ENCODE results near the gene TM4SF4.

Gene TM4SF4

DNA sequence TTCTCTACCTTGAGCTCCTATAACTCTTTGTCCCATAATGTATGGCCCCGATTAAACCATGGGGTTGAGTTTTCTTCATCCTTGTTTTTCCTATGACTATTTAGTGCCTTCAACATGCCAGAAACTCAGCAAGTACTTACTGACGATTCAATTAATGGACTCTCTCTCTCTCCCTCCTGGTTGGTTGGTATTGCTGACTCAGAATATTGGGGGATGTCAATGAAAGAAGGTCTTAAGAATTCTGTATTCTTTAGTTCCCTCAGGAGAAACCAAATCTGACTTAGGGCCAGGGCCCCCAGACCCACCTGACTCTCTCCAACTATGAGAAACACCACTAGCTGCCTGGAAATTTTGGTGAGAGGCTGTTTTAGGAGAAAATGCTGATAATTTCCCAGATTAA lies 40.8 kb downstream of the TM4SF4 start:
- no peak for DNase-seq

DNA sequence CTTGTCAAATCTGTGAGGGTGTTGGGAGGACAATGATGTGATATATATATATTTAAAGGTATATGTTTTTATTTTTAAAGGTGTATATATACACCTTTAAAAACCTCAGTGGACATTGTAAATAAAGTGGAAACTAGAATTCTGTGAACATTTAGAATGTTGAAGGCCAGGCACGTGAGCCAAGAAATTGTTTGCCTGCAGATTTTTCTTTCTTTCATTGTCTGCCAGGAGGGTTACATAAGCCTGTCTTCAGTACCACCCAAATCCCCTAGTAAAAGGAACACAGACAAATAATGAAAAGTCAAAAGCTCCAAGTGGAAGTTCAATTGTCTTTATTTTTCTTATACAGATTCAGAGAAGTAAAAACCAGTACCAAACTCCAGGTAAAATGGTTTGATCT lies 42.4 kb downstream of the TM4SF4 start:
- no peak for DNase-seq

DNA sequence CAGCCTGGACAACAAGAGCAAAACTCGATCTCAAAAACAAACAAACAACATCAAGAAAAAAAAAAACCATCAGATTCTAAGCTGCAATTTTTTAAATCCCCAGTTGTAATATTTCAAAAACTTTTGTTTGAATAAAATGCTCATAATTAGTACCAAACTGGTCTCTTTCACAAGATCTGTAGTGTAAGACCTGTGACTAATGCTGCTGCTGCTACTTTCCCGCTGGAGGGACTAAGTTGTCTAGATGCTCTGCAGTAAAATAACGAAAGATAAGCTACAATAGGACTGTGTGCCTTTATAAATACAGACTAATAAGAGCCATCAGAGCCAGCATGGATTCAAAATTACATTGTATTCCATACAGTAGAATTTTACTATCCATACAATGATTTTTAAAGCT lies 45.4 kb downstream of the TM4SF4 start:
- DNase-seq, result no peak

DNA sequence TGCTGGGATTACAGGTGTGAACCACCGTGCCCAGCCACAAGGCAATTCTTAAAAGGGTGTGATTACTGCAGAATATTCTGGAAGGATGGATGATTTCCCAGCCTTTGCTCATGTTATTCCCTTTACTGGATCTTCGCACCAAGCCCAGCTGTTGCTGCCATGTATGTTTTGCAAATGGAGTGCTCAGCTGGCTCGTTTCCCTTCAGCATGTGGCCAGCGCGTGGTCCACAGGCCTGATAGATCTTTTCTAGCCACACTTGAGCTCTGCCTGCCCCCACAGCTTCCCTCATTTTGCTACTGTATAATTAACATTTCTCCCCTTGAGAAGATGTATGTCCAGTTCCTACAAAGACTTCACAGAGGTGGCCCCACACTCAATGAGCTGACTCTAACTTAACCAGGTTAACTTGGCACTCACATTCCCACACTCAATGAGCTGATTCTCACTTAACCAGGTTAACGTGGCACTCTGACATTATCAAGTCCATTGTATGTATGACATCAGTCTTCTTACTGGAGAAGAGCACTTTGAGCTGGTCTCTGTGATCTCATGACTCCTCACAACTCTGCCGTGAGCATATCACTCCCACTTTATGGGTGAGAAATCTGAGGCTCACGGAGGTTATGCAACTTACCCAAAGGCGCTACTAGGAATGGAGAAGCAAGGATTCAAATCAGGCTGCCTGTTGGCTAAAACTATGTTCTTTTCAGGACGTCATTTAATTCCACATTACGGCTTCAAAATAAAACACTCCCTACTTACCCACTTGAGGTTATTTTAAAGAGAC lies 49.2 kb downstream of the TM4SF4 start:
- DNase-seq, result no peak

DNA sequence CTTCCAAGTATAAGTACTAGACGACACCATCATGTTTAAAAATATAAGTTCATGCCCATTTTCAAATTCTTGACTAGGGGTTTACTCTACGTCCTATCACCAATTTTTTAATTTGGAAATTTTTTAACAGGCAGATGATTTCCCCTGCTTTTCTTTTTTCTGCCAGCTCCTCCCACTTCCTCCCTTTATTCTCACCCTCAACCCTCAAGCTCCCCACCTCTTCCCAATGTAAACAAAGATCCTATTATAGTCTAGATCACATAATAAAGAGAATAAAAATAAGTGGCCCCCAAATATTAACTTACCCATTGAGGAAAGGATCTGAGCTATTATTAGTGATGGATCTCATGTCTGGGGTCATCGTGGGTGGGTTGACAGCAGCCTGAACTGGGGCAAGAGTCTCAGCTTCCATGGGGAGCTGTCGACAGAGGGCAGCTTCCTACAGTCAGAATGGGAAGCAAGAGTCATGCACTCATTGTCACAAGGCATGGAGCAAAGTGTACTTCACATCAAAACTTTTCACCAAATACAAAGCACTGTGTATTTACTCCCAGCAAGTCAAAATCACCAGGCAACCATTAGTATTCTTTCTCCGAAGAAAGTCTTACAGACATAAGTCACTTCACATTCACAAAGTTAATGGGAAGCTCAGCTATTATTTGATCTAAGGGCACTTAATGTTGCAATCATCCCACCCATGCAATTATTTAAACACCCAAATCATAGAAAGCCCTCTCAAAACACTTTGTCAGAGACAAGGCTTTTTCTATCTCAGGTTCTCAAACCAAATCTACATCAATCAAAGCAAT lies 53.2 kb downstream of the TM4SF4 start:
- DNase-seq, result no peak

DNA sequence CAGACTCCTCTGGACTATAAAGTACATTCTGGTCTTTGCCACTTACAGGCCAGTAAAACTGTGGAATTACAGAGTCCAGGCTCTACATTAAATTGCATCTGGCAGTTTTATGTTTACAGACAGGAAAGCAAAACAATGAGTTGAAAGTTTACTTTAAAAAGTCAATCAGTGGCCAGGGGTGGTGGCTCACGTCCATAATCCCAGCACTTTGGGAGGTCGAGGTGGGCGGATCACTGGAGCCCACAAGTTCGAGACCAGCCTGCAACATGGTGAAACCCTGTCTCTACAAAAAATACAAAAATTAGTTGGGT lies 53.8 kb downstream of the TM4SF4 start:
- no peak for DNase-seq

DNA sequence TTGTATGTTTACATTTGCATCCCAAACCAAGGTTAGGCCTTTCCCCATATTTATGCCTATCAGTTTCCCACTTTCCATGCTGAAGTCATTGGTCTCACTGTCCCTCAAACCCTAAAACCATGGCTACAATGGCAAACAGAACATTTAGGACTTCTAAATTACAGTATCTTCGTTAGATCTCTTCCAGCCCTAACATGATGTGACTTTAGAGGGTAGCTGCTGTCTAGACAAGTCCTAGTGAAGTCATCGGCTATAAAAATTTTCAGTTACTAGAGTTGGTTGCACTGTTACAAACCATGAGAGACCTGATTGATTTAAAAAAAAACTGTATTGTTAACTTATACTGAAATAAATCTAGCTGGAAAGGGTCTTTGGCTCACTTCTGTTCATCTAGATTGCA lies 54.6 kb downstream of the TM4SF4 start:
- DNase-seq, result no peak

DNA sequence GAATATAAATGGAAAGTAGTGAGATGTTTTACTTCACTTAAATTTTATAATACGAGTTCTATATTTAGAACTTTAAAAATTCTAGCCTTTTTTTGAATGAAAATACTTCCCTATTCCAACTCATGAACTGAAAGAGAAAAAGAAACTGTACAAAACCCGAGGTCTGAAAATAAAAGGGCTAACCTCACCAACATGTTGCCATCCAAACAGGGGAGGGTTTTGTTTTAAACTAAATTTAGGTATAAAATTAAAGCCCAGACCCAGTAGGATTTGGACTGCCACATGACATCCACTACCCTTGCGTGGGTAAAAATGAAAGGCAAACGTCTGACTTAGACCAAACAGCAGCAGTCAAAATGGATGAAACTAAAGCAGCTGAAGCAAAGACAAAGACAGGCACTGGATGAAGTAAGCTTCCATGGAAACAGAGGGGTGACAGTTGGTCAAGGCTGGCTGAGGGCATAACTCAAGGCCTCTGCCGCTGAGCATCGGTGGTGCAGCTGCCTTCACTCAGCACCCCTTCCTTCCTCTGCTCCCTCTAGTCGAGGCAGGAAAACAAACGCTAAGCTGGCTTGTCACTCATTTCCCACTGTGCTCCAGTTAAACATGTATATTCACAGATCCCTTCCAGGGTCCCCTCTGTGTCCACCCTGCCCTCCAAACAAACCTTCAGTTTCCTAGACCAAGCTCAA lies 58.1 kb downstream of the TM4SF4 start:
- DNase-seq, result no peak

DNA sequence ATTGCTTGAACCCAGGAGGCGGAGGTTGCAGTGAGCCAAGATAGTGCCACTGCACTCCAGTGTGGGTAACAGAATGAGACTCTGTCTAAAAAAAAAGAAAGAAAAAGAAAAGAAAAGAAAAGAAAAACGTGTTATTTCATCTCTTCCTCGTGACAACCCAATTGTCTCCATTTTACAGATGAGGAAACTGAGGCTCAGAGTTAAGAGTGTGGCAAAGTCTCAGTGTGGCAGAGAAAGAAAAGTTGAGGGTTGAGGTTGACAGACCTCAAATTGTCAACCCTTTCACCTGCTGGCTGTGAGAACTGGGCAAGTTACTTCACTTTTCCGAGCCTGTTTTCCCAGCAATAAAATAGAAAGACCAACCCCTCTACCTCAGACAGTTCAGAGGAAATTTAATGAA lies 59.6 kb downstream of the TM4SF4 start:
- DNase-seq, result no peak

DNA sequence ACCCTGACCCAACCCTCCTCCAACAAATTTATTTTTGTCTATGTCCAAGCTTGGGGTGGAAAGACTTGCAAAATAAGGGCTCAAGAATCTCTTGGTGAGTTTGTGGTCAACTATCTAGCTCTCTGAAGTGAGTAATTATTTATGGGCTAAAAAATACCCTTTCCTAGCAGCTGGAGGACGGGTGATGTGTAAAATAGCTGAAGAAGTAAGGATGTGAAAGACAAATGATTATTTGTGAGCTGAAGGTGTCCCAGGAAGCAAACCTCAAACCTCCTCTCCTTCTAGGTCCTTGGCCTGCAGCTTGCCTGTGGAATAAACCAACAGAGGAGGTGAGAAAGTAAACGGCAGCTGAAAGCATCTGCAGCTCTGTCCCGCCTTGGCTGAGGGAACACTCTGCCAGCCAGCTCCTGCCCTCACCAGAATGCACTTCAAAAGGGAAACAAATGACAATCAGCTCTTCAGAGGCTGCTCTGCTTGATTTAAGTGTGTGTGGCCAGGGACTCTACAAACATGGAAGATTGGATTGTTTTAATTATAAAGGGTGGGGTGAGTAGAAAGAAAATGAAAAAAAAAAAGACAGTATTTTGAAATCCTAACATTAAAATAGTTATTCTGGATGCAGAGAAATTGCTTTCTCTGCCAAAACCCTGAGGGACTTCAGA lies 60.3 kb downstream of the TM4SF4 start:
- DNase-seq, result no peak

DNA sequence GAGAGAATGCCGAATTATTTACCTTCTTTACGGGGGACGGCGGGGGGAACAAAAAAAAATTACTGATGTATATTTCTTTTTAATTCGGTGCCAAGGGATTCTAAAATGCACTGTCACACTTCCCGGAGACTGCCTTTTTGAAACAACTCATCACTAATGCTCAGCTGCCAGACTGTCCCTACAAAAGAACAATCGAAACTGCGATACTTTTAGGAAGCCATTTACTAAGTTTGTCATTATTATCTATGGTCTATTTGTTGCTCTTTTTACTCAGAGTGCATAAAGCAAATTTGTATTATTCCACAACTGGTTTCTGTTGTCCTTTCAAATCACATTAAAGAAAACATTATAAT lies 60.8 kb downstream of the TM4SF4 start:
- DNase-seq, result no peak

DNA sequence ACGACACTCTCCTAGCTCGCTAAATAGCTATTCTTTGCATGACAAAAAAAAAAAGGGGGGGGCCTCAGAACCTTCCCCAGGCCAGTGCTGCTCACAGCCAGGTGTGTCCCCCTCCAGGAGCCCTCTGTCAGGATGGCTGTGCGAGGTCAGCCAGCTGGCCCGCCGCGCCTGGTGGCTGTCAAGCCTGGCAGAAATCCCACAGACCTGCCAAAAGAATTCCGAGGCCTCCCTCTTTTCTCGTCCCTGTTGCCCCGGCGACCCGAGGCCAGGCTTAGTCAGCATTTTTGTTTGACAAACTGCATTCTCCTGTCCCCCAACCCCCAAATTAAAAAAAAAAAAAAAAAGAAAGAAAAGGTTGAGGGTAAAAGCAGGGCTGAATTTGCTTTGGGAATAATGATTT lies 61.9 kb downstream of the TM4SF4 start:
- no peak for DNase-seq

DNA sequence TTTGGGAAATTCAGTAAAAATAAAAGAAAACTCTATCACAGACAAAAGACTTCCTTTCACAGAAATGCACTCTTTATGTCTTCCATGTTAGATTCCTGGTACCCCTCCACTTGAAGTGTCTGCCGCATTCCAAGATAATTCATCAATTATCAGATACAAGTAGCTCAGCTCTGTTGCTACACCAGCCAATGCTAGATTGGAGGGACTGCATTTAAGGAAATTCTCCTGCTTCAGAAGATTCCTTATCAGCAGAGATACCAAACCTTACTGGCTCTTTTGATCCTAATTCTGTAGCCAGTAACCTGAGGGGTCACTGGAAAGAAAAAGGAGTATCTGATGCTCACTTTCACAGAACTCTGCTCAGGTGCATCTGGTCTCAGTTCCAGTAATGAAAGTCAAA lies 63.9 kb downstream of the TM4SF4 start:
- no peak for DNase-seq

DNA sequence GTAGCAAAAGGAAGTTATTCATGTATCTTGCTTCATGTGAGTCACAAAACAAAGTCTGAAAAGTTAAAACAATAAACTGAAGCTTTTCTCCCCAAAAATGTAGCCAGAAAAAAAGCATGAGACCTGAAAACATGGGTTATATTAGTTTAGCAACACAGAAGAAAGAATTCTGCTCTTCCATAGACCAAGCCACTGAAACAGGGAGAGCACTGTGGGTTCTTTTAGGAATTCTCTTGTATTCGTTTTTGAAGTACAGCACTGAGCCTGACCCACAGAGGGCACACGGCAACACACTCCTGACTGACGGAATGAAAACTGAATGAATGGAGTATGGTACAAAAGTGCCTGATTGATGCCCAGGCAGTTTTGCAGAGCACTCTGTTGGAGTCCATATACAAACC lies 66.6 kb downstream of the TM4SF4 start:
- DNase-seq, result no peak

DNA sequence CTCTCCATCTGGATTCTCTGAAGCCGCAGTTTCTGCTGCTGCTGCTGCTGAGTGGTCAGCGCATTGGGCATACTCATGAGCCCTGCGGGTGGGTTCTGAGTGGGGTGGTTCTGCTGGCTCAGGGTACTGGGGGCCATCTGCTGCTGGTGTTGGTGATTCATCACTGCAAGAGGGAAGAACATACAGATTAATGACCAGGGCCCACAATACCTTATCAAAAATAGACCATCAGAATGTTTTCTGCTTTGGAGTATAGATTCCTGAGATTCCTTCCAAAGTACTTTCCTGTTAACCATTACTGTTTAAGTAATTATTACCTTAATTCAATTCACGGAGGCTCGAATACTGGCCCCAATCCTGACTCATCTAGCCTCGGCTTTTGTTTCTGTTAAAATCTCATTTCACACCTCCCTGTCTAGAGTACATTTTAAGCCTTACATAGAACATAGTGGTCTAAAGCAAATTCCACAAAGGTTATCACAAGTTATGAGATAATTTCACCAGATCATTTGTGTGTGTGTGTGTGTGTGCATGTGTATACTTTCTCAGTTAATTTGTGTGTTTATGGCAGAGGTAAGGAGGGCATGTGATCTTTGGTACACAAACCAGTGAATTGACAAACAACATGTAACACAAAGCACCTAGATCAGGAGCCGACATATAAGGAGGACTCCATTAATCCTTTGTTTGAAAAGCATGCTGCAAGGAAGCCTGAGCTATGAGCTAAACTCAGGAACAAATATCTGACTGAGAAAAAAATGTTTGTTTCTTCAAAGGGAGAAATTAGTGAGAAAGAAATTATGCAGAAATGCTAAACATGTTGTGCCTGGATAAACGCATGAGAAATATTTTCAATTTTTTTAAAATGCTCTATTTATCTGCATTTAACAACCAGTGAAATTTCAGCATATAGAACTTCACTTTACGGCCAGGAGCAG lies 68.1 kb downstream of the TM4SF4 start:
- DNase-seq, result no peak

DNA sequence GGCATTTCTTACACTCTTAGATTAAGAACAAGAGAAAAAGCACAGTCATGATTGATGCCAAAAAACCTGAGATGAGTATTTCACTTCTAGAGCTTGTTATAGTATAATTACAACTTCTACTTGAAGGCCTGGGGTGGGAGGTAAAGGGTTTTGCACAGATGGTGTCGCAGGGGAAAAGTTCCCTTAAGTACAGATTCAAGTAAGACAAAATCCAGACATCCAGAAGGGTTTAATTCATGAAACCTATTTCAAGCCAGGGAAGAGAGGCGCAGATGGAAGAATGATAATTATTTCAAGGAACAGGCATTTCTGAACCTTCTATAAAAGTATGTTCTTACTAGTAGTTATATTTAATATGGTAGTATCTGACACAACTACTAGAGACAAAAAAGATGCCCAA lies 70.6 kb downstream of the TM4SF4 start:
- DNase-seq, result no peak

DNA sequence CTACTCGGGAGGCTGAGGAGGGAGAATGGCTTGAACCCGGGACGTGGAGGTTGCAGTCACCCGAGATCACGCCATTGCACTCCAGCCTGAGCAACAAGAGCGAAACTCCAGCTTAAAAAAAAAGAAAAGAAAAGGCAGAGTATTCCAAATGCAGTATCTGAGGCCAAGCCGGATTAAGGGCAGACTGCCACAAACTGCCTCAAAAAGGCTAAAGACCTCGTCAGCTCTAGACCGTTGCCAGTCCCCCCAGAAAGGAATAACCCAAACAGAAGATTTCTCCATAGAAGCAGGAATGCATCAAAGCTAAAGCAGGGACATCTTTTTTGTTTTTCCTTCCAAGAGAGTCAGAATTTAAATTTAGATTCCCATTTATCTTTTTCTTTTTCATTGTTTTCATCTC lies 72.9 kb downstream of the TM4SF4 start:
- DNase-seq, result no peak

DNA sequence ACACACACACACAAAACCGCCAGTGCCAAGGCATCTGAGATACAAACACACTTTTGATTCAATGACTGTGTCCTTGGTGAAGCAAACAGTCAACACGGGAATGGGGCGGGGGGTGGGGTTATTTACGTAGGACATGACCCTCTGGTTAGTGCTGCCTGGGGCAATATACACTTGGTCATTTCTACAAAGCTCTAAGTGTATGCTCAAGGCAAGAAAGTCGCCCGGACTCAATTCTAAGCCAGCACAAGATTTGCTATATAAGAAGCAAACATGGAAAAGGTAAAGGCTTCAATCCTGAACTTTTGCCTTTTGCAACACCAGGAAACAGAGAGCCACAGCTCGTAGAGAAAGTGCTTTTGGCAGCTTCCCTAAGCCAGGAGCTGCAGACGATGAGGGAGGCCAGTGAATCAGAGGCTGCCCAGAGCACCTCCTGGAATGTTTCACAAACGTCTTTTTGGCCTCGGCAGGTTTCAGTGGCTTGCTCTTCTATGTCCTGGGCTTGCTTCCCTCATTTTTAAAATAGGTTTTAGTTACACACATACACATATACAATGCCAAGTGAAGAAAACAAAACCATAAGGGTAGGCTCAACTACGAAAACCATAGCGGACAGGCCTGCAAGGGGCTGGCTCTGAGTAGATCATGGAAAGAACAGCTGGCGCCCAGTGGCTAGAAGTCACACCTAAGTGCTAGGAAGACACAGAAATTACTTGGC lies 73.6 kb downstream of the TM4SF4 start:
- DNase-seq, result no peak

DNA sequence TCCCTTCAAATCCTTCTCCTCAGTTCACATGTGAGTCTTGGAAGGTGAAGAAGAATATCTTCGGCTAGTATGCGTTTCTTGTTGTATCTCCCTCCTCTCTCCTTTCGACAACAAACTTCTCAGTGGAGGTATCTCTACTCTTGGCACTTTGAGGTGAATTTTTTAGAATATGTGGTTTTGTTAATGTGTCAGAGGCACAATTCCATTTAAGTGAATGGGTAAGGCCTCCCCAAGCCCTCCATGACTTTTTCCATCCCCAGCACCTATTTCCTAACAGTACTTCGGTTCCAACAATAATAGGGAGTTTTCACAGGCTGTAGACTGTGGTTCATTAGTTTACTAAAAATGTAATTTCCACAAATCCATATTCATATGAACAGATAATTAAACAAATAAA lies 74.2 kb downstream of the TM4SF4 start:
- no peak for DNase-seq

DNA sequence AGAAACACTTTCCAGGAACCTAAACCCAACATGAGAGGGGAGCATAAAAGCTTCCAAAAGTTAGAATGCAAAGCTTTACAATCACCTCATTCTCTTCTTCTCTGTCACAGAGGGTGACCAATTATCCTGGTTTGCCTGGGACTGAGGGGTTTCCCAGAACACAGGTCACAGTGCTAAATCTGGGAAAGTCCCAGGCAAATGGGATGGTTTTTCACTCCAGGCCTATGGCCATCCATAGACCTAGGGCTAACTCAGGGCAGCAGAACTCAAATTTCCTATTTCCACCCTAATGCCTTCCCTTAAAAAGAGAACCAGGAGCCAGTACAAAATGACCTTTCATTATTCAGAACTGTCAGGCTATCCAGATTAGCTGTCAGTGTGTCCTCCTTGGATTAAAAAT lies 77.0 kb downstream of the TM4SF4 start:
- no peak for DNase-seq

DNA sequence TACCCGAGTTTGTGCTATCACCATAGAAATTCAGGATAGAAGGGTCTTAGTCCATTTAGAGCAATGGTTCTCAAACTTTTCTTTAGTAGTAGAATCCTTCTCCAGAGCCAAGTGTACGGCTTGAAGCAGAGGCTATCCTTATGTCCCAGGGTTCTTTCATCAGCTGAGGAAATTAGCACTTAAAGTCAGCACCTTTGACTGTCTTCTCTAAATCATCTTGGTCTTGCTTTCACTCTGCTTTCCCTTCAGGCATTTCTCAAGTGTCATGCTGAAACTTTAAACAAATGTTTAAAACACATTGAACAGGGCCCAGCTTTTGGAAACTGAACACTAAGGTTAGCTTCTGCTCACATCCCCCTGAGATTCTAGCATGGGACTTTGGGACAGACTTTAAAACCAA lies 78.2 kb downstream of the TM4SF4 start:
- no peak for DNase-seq
